HG03039 (cell line): ENCODE measurements around the gene PRDM15.

Experiments
- ATAC-seq: cut with Tn5 transposase; IDR thresholded peaks from one replicate; pipeline ENCODE4 v1.9.1; 2021; ENCODE audit warnings: mild to moderate bottlenecking, moderate library complexity; ENCODE audit not compliant: unreplicated experiment

PRDM15 gene

DNA sequence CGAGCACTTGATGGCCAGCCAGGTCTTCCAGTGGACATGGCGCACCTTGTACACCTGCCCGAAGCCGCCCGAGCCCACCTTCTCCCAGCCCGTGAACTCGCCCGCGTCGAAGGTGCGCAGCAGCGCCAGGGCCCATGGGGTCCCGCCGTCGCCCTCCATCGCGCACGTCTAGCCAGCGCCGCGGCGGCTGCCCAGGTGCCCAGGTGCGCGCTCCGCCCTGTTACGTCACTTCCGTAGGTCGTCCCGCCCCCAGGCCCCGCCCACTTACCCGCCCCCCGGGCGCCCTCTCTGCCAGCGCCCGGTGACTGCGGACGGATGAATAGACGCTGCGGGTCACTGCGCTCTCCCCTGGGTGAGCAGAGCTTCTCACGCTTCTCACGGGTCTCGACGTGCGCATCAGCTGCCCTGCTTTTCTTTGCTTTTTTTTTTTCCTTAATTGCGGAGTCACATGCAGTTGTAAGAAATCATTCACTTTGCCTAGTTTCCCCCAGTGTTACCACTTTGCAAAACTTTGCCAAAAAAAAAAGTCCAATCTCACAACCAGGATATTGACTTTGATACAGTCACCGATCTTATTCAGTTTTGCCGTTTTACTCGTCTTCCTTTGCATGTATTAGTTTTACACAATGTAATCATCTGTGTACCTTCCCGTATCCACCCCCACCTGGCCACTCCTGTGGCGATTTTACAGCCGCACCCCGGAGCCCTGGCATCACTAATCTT is 112.1 kb downstream of the PRDM15 start, which contains the start of gene RIPK4:
RIPK4 (minus strand) TSS at position 170 of the 723 bp plus-strand sequence; CDS start at position 159, 11 bp downstream.
- no peak for ATAC-seq

DNA sequence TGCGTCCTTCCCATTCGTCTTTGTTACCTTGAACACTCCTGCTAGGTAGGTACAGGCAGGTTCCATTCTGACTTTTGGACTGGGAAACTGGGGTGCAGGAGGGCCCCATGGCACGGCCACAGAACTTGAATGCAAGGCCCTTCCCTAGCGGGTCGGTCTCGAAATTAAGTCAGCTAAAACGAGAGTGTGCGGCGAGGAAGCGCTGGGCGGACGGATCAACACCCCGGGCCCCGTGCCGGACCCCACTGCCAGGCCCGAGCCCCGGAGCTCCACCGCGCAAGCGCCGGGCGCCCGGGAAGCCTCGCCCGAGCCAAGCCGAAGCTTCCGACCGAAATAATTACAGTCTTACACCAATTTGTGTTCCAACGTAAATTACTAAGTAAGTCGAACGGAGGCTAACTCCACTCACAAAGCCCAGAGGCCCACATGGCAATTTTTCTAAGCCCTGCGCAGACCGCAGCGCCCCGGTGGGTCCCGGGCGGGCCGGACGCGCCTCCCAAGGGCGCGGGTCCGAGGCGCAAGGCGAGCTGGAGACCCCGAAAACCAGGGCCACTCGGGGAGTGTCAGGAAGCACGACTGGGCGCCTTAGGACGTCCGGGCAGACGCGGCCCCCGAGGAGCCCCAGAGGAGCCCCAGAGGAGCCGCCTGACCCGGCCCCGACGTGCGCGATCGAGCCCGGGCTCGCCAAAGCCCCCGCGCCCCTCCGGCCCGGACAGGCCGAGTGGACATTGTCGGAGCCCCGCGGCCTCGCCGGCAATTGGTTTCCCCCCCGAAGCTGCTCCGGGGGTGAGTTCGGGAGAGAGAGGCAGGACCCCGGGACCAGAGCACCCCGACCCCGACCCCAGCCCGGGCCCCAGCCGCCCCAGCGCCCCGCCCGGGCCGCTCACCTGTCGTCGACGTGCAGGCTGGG is 112.9 kb downstream of the PRDM15 start:
- no peak for ATAC-seq

DNA sequence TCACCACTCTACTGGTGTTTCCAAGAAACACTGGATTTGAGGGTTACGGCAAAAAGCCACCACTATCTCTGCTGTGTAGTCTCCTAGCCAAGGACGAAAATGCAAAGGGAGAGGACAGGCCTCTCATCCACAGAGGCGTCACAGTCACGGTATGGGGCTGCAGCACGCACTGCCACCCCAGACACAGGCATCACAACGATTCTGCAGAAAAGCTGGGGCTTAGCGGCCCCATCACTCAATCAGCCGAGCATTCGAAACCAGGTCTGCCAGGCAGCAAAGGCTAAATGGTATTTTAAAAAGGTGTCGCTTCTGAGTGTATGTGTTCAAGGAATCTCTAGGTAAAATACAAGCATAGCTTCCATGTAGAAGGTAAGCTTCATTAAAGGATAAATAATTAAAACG is 113.7 kb downstream of the PRDM15 start:
- no peak for ATAC-seq

DNA sequence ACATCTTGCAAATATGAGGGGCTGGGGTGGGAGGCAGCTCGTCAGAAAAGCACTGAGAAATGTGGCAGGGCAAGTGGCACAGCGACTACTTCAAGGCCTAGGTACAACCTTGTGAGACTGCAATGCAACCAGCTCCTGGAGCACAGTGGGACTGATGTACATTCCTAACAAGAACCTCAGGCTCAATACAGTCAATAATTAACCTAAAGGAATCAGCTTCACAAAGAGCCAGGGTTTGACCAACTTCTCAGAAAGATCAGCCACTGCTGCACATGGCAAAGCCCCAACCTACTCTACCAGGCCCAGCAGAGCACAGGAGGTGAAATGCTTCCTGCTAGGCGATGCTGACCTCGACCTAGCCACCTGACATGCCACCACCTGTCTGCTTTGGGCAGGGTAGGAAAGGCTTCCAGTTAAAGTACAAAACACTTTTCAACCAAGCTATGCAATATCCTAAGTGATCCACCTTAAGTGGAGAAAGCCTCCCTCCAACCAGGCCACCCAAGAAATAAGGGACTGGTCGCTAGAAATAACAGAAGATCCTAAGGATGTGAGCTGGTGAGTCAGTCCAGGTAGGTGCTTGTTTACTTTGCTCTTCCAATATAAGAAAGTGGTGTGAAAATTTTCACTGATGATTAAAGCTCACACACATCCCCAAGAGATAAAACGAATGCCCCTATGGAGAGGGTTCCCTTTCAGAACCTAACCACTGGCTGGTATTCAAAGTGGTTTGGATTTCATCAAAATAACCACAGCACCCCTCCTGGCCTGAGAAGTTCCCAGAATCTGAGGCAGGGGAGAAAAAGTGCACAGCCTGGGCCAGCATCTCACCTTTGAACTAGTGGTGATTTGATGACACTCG is 114.4 kb downstream of the PRDM15 start:
- ATAC-seq: no peak

DNA sequence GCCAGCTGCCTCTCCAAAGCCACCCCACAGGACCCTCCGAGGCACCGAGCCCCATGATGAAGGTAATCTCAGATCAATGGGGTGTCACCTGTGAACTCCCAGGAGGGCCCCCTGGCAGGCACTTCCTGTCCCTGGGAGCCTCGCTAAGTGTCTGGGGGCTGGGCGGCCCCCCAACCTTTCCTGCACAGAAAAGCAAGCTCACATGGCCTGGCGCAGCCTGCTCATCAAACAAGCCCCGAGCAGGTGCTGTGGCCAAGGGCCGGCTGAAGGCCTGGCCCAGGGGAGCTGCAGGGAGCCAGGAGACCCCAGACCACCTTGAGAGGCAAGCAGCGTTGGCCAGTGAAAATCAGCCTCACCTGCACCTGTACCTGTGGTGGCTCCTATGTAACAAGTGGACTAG is 115.1 kb downstream of the PRDM15 start:
- ATAC-seq: no peak

DNA sequence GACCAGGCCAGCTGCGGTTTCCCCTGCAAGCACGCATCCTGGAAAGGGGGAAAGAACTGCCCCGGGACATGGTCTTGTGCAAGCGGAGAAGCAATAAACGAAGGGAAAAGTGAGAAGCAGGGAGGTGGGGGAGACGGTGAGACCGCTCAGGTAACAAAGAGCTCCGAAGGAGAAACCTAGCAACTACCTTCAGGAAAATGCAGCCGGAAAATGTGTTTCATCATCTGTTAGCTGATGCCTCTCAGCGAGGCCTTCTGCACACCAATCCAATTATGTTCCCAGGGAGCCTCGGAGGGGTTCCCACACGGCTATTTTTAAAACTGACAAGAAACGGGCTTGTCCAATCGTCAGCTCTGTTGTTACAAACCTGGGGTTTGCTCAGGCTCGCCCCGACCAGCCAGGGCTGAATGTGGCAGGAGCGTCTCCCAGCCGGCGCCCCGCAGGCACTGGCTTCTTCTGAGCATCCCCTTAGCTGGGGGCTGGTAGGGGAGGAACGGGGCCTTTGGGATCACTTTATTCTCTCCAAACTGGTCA is 115.7 kb downstream of the PRDM15 start:
- ATAC-seq: no peak

DNA sequence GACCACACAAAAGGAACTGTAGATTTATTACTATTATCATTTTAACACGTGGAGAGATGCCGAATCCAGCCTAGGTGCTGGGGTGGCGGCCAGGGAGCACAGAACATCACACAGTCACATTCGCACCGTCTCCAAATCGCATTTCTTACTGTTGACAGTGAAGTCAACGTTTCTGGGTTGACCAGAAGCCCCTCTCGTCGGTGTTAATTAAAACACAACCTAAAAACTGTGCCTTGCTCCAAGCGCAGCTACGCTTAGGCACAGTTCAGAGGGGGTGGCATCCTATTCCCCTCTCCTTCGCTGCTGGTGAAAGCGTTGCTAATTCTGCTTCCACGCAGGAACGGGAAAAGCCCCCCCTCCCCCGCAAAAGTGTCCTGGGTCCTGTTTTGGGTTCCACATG is 116.4 kb downstream of the PRDM15 start:
- no peak for ATAC-seq

DNA sequence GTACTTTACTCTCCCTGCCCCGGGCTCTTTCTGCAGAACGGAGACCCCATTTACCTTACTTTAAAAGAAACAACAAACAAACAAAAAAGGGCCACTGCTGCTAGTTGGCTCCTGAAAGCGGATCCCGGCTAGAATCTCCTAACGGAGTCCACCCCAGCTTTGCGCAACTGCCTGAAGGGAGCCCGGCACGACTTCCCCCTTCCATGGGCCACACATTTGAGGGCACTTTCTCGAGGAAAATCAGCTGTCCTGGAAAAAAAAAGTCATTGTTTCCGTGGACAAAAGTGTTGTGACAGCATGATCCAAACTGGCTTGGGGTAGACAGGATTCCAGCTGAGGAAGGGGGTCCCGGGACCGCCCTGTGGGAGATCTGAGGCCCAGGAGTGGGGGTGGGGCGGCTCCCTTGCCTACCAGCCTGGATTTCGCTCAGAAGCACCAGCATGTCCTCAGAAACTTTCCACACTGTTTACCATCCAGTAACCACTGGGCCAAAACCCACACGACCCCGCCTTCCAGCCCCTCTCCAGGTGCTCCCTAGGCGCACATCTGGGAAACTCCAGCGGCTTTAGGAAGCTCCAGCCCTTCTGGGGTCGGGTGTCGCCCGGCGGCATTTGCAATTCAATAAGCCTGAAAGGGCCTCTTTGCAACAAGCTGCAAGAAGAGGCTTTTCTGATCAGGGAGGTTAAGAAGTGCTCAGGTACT is 117.1 kb downstream of the PRDM15 start:
- no peak for ATAC-seq

DNA sequence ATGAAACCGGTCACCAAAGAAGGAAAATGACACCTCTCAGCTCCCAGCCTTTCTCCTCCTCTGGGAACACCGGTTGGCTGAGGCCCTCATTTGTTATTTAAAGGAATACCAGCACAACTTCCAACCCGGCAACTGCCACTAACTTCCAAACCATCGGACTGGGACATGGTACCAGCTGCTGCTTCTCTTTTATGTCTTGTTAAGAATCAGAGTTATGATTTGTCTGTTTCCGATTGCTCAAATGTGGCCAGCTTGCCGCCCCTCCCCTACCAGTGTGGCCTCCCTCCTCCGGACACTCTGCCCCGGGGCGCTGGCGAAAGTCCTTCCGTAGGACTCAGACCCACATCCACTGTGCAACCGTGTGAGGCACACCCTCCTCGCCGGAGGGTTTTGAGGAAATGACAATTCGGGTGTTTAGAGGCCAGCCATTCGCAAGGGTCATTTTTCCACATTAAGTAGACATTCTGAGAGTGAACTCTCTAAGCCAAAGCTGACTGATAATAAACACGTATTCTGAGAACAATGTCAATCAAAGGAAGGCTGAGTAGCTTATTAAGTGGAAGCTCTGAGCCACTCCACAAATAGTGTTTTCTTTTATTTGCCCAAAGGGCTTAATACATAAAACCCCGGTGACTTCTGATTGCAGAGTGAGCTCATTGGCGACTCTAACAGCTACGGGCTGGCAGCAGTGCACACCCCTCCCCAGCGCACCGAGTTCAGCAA is 117.8 kb downstream of the PRDM15 start:
- no peak for ATAC-seq

DNA sequence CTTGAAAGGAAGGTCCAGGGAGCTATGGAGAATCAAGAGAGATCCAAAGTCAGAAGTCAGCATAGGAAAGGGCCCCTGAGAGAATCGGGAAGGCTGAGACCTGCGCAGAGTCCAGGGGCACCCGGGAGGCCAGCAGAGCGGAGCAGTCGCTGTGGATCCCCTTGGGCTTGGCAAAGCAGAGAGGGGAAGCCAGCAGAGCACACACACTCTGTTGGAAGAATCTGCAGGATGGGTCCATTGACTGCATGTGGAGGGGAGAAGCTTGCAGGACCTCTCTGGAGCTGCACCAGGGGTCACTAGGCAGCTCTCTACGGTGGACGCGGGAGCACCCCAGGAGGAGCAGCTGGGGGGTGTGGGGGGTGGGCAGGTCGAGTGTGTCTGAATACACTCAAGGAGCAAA is 118.7 kb downstream of the PRDM15 start:
- ATAC-seq: no peak

DNA sequence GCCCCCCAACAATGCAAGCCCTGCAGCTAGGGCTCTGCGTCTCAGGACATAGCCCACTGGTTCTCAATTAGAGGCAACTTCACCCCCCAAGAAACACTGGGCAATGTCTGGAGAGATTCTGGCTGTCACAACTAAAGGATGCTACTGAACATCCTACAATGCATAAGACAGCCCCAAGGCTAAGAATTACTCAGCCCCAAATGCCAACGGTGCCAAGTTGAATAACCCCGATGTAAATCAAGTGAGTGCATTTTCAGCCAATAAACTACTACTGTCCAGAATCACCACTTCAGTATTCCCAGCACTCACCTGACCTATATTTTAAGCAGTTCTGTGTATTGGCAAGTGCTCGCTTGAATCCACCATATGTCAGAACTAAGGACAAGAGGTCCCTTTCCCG is 119.2 kb downstream of the PRDM15 start:
- no peak for ATAC-seq

DNA sequence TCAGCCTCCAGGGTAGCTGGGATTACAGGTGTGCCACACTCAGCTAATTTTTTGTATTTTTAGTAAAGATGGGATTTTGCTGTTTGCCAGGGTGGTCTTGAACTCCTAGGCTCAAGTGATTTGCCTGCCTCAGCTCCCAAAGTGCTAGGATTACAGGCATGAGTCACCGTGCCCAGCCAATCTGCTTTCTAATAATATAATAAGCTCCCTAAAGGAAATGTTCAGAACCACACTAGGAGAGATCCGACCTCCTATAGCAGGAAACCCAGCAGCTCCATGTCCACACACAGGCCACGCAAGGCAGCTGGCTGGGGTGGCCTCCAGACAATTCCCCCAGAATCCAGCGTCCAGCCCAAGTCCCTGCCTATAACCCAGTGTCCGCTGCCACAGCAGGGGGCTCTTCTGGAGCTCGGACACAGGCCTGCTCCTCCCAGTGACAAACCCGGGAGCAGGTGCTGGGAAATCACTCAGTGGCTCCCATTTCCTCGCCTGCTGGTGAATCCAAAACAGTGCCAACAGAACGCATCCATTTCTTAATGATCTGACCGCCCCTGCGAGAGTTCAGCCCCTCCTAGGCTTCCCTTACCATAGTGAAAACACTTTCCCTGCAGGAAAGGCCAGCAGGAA is 119.8 kb downstream of the PRDM15 start:
- ATAC-seq: no peak

DNA sequence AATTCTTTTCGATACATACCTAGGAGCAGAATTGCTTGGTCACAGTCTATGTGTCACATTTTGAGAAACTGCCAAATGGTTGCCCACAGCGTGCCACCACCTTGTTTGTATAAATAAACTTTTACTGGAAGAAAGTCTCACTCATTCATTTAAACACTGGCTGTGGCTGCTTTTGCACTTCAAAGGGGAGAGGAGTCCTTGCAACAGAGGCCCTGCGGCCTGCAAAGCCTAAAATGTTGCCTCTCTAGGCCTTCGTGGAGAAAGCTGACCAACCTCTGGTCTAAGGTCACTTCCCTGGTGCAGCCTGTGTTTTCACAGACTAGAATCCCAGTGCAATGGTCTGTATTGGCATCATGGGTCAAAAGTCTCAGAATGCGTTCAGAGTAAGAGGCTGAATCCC is 120.6 kb downstream of the PRDM15 start:
- no peak for ATAC-seq

DNA sequence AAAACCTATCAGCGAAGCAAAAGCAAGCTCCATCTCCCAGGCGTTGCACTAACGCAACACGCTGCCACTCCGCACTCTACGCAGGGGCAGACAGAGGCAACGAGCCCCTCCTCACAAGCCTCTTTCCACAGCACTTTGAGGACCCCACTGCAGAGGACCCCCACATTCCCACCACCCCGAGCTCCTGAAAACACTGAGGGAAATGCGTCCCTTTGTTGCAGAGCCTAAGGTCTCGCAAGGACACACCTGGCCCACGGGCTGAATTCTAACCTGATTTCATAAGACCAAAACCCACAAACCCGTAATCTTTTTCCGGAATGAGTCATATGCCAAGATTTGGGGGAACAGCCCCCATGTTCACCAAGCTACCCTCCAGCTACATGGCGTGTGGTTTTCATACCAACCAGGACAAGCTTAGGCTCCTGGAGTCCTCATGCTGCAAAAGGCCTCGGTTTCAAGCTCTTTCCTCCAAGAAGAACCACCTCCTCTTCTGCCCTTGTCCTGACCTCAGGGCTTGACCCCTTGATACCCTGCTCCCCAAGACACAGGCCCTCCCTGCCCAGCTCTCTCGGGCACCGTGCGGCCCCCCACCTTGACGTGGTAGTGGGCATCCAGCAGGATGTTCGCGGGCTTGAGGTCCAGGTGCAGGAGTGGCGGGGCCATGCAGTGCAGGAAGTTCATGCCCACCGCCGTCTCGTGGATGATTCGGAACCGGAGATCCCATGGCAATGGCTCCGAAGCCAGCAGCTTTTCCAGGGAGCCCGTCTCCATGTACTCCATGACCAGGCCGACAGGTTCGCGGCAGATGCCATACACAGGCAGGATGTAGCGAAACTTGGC is 123.0 kb downstream of the PRDM15 start:
- no peak for ATAC-seq

DNA sequence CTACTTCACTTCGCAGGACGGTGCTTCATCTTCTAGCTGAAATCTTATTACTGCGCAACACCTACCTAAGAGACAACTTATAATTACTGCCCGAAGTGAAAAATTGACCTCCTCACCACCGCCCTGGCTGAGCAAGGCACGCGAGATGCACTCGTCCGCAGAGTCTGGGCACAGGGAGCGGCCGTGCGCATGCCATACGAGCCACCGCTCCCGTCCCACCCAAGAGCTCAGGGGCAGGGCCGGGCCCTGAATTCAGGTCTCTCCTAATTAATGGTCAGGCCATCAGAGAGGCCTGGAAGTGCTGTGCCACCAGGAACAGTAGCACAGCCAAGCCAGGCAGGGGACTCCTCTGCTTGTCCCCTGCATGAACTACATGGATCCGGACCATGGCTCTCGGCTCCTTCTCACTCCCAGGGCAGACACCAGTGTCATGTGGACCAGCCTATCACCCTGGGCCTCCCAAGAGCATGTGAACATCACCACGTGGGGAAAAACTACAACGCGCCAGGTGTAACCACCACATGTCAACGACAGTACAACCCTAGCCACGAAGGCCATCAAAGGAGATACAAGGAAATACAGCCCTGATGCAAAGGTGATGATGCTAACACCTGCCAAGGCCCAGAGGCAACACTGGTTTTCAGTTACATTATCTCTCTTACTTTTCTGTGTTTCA is 123.7 kb downstream of the PRDM15 start:
- no peak for ATAC-seq

DNA sequence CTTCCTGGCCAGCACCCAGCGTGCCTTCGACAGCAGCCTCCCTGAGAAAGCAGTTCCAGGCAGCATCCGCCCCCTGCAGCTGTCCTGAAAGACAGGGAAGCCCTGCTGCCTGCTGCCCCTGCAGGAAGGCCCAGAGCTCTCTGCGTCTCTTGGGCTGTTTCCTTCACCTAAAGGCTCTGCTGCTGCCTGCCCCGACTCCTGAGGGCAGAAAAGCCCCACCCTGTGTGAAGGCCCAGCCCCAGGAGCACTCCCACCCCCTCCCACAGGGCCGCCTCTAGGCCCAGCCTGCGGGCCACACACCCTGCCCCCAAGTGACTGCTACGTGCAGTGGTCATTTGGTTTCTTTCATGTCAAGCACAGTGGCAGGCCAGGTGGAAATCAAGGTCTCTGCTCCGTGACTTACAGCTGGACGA is 124.7 kb downstream of the PRDM15 start:
- no peak for ATAC-seq

DNA sequence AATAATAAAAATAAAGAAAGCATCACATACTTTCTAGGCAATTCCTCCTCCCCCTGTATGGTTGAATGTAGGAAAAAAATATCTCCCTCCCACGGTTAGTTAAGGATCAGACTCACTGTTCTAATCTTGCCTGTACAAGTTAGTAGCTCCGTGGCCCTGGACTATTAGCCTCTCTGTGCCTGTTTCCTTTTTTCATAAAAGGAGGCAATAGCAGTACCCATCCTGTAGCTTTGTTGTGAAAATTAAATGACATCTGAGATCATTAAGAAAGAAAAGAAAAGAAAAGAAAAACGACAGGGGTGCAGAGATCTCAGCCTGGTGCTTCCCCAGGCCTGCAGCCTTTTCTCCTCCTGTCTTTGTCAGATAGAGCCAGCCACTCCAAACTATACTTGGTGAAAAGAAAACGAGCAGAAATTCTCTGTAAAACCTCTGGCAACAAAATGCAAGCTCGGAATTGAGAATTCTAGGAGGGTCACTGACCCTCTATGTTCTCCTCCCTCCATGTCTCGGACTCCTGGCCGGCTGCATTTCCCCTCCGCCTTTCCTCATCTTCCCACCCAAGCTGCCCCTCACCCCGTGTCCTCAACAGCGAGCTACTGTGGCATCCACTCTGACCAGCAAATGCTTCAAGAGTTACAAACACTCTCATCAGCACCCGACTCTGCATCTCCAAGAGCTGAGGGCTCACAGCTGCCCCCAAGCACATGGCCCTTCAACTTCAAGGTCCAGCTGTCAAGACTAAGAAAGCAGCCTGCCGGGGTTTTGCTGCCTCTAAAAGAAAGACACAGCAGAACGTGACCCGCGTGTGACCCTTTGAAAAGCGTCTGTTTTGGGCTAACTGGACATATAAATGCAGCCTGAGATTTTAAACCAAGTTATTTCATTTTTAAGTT is 125.9 kb downstream of the PRDM15 start:
- no peak for ATAC-seq
